ENCODE results near the gene GALNT13.

Gene GALNT13

DNA sequence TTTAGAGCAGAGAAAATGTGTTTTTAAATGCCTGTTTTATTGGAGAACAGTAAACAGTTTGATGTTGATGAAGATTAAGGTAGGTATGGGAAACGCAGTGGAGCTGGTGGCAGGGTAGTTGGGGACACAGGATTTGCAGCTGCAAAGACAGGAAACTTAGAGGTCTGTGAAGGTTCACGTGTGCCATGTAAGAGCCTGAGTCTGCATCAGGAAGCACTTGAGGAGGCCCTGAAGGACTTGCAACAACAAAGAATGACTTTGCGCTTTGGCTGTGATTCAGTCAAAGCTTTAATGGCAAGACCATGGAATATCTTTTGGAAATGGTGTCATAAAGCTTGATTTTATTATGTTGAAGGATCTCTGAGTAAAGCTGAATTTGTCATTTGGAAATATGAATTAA is 479.2 kb downstream of the GALNT13 start:
- Histone ChIP-seq H4K20me1 (ENCODE audit: low read depth, low read length) (no peaks in the 10 kb centered on the region), H3K9ac (ENCODE audit: low read length) (no peak overlapping the region), H3K9me2 (replicated peaks; ENCODE audit: insufficient read depth, low read length) (0 out of 2 replicates have a peak, but pooled peaks cover under 1% of the 10 kb centered on the region), H3K36me3 (ENCODE audit: low read length) (no peaks in the 10 kb centered on the region), H3K79me2 (ENCODE audit: insufficient read depth, low read length) (no peaks in the 10 kb centered on the region), H3K27ac (ENCODE audit: low read depth, low read length) (no peak overlapping the region), H3K27me3 (ENCODE audit: low read length) (no peaks in the 10 kb centered on the region), H3K9me3 (ENCODE audit: insufficient read depth, low read length) (no peaks in the 10 kb centered on the region), H3F3A (ENCODE audit: insufficient read depth) (no peaks in the 10 kb centered on the region), H3K4me3 (ENCODE audit: insufficient read depth, low read length, poor library complexity, severe bottlenecking) (no peak overlapping the region), H3K4me2 (ENCODE audit: low read depth, low read length, poor library complexity, severe bottlenecking) (no peak overlapping the region), H2AFZ (ENCODE audit: low read depth, low read length, severe bottlenecking) (no peak overlapping the region)
- TF ChIP-seq, protein P1, sequence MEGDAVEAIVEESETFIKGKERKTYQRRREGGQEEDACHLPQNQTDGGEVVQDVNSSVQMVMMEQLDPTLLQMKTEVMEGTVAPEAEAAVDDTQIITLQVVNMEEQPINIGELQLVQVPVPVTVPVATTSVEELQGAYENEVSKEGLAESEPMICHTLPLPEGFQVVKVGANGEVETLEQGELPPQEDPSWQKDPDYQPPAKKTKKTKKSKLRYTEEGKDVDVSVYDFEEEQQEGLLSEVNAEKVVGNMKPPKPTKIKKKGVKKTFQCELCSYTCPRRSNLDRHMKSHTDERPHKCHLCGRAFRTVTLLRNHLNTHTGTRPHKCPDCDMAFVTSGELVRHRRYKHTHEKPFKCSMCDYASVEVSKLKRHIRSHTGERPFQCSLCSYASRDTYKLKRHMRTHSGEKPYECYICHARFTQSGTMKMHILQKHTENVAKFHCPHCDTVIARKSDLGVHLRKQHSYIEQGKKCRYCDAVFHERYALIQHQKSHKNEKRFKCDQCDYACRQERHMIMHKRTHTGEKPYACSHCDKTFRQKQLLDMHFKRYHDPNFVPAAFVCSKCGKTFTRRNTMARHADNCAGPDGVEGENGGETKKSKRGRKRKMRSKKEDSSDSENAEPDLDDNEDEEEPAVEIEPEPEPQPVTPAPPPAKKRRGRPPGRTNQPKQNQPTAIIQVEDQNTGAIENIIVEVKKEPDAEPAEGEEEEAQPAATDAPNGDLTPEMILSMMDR (IDR thresholded peaks at IDR 0.05; ENCODE audit: insufficient read depth, low read length, poor library complexity, severe bottlenecking) = no peak
- TF ChIP-seq EZH2phosphoT487 (conservative IDR thresholded peaks at IDR 0.05; ENCODE audit: low read length) = no peak

DNA sequence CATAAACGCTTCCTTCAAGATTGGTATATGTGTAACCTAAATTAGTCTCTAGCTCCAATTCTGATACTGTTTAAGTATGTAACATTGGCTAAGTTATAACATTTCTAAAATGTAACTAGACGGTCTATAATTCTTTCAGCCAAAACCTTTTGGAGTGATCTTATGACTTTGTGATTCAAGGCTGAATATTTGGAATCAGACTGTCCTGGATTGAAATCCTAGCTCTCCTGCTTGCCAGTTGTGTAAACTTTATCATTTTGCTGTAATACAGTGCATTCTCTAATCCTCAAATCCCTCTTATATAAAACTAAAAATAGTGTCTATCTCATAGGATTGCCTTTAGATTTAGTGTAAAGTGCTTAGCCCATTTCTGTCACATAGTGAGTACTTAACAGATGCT is 489.6 kb downstream of the GALNT13 start:
- no peaks in the 10 kb centered on the region for H3K79me2 ChIP-seq (ENCODE audit: insufficient read depth, low read length)
- no peaks in the 10 kb centered on the region for H3F3A ChIP-seq (ENCODE audit: insufficient read depth)
- no peaks in the 10 kb centered on the region for H3K9me3 ChIP-seq (ENCODE audit: insufficient read depth, low read length)
- no peak overlapping the region for H3K9ac ChIP-seq (ENCODE audit: low read length)
- no peaks in the 10 kb centered on the region for H3K36me3 ChIP-seq (ENCODE audit: low read length)
- no peaks in the 10 kb centered on the region for H3K9me2 ChIP-seq (replicated peaks; ENCODE audit: insufficient read depth, low read length)
- H3K4me2 ChIP-seq (ENCODE audit: low read depth, low read length, poor library complexity, severe bottlenecking) = no peak overlapping the region
- H3K4me3 ChIP-seq (ENCODE audit: insufficient read depth, low read length, poor library complexity, severe bottlenecking) = no peak overlapping the region
- TF ChIP-seq EZH2phosphoT487 (conservative IDR thresholded peaks at IDR 0.05; ENCODE audit: low read length) = no peak
- TF ChIP-seq, protein P1 (IDR thresholded peaks at IDR 0.05; ENCODE audit: insufficient read depth, low read length, poor library complexity, severe bottlenecking) = no peak
- H2AFZ ChIP-seq (ENCODE audit: low read depth, low read length, severe bottlenecking) = no peak overlapping the region
- H3K27ac ChIP-seq (ENCODE audit: low read depth, low read length) = no peak overlapping the region
- no peaks in the 10 kb centered on the region for H4K20me1 ChIP-seq (ENCODE audit: low read depth, low read length)
- H3K27me3 ChIP-seq (ENCODE audit: low read length) = no peaks in the 10 kb centered on the region

DNA sequence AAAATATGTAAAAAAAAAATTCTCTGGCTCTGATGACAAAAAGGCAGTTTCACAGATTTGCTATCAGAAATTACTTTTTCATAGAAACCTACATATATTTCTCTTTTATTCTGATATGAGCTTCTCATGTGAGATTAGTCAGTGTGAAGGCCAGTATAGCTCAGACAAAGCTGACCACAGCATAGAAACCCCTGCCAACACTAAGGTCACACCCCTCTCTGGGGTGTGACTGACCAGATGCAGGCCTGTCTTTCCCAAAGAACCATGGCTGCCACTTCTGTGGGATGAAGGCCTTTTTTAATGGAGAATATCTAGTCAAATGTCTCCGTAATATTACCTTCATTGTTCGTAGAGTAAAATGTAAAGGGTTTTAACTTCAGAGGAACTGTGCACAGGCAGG is 496.4 kb downstream of the GALNT13 start:
- no peaks in the 10 kb centered on the region for H3K79me2 ChIP-seq (ENCODE audit: insufficient read depth, low read length)
- no peaks in the 10 kb centered on the region for H3K36me3 ChIP-seq (ENCODE audit: low read length)
- H3K9me2 ChIP-seq (replicated peaks; ENCODE audit: insufficient read depth, low read length) = no peaks in the 10 kb centered on the region
- H3F3A ChIP-seq (ENCODE audit: insufficient read depth) = no peaks in the 10 kb centered on the region
- TF ChIP-seq, protein P1 (IDR thresholded peaks at IDR 0.05; ENCODE audit: insufficient read depth, low read length, poor library complexity, severe bottlenecking) = no peak
- TF ChIP-seq EZH2phosphoT487 (conservative IDR thresholded peaks at IDR 0.05; ENCODE audit: low read length) = no peak
- H3K27ac ChIP-seq (ENCODE audit: low read depth, low read length) = no peak overlapping the region
- no peaks in the 10 kb centered on the region for H4K20me1 ChIP-seq (ENCODE audit: low read depth, low read length)
- H3K4me2 ChIP-seq (ENCODE audit: low read depth, low read length, poor library complexity, severe bottlenecking) = no peak overlapping the region
- H3K27me3 ChIP-seq (ENCODE audit: low read length) = no peaks in the 10 kb centered on the region
- no peak overlapping the region for H3K9ac ChIP-seq (ENCODE audit: low read length)
- H3K9me3 ChIP-seq (ENCODE audit: insufficient read depth, low read length) = no peaks in the 10 kb centered on the region
- no peak overlapping the region for H3K4me3 ChIP-seq (ENCODE audit: insufficient read depth, low read length, poor library complexity, severe bottlenecking)
- H2AFZ ChIP-seq (ENCODE audit: low read depth, low read length, severe bottlenecking) = no peak overlapping the region

Measured in SU-DHL-6 (cell line).